Skeletal muscle tissue (tissue), 4 donors: ENCODE results near the gene RBM4. TPM values are rescaled to one million over a fixed set of nuclear protein-coding genes. Genes with fewer than 3 reads are reported as not detected.

ENCODE experiments used
- H3K27ac ChIP-seq: one replicate; pipeline ENCODE4 v1.7.0; 2013; ENCODE audit warnings: mild to moderate bottlenecking, low read depth, low read length, inconsistent platforms
- H3K27me3 ChIP-seq, 3 donors: one replicate each; pipeline ENCODE4 v1.7.0; 2013; ENCODE audit warnings: low read length in 3 of 3; ENCODE audit not compliant: control insufficient read depth in 3 of 3, insufficient read depth in 3 of 3
- H3K36me3 ChIP-seq, 3 donors: one replicate each; pipeline ENCODE4 v1.7.0; 2013; ENCODE audit warnings: low read length in 3 of 3; ENCODE audit not compliant: control insufficient read depth in 3 of 3, insufficient read depth in 3 of 3
- H3K4me1 ChIP-seq, 3 donors: one replicate each; pipeline ENCODE4 v1.7.0; 2013; ENCODE audit warnings: low read length in 3 of 3, mild to moderate bottlenecking in 3 of 3; ENCODE audit not compliant: control insufficient read depth in 3 of 3, insufficient read depth in 3 of 3
- H3K4me3 ChIP-seq, 3 donors: one replicate each; pipeline ENCODE4 v1.7.0; 2013; ENCODE audit warnings: low read length in 3 of 3
- H3K9ac ChIP-seq, 3 donors: one replicate each; pipeline ENCODE4 v1.7.0; 2013; ENCODE audit warnings: low read length in 3 of 3, mild to moderate bottlenecking in 3 of 3, moderate library complexity in 2 of 3, low read depth in 1 of 3
- H3K9me3 ChIP-seq, 3 donors: one replicate each; pipeline ENCODE4 v1.7.0; 2013; ENCODE audit warnings: low read length in 3 of 3; ENCODE audit not compliant: control insufficient read depth in 3 of 3
- total RNA-seq: library from RNA; depleted of rRNA; stranded (reverse); fragments of >200 nt; gene quantifications from one replicate; pipeline ENCODE4 v1.2.3, GENCODE V29; 2014
- donor health status: Osteomylitis.

RBM4 gene
- total RNA-seq, 1 donor from 2014 or later, result 98.6 TPM

GRCh38 chr11:66676282-66676919 is 37.9 kb downstream of the RBM4 start:
- no peaks in the 10 kb centered on the region for H3K27me3 ChIP-seq
- peak overlapping the region in 1 of 3 donors; percentile 19 for H3K9ac ChIP-seq
- H3K36me3 ChIP-seq, result no peaks in the 10 kb centered on the region
- H3K4me3 ChIP-seq, result peak overlapping the region; percentile 92 to 96 (median 96)
- H3K27ac ChIP-seq, result no peak overlapping the region
- H3K4me1 ChIP-seq, result peaks cover 17 to 26% (median 25%) of the 10 kb centered on the region in 3 donors
- no peaks in the 10 kb centered on the region for H3K9me3 ChIP-seq

GRCh38 chr11:66676931-66677598 is 38.6 kb downstream of the RBM4 start:
- H3K4me1 ChIP-seq, result peaks cover 17 to 26% (median 25%) of the 10 kb centered on the region in 3 donors
- H3K27ac ChIP-seq, result peak overlapping the region; percentile 99
- H3K9me3 ChIP-seq, result no peaks in the 10 kb centered on the region
- H3K27me3 ChIP-seq, result no peaks in the 10 kb centered on the region
- H3K4me3 ChIP-seq, result peak overlapping the region; percentile 92 to 96 (median 96)
- H3K36me3 ChIP-seq, result no peaks in the 10 kb centered on the region
- H3K9ac ChIP-seq, result peak overlapping the region; percentile 88 to 99 (median 96)

GRCh38 chr11:66677599-66678375 is 39.3 kb downstream of the RBM4 start, which contains the start of gene RBM4B:
RBM4B (minus strand) TSS chr11:66677887; CDS start chr11:66677079, 808 bp downstream.
- Histone ChIP-seq H3K9me3 (no peaks in the 10 kb centered on the region), H3K27me3 (no peaks in the 10 kb centered on the region), H3K4me1 (peaks cover 17 to 26% (median 25%) of the 10 kb centered on the region in 3 donors), H3K9ac (peak within 1 kb of the TSS; percentile 88 to 99 (median 96)), H3K4me3 (peak within 1 kb of the TSS; percentile 92 to 96 (median 96)), H3K36me3 (no peaks in the 10 kb centered on the region), H3K27ac (peak within 1 kb of the TSS; percentile 99)

- H3K4me3 ChIP-seq, result no peak overlapping the region
- H3K9ac ChIP-seq, result no peak overlapping the region
- no peaks in the 10 kb centered on the region for H3K27me3 ChIP-seq
- H3K4me1 ChIP-seq, result peaks cover 12 to 15% (median 14%) of the 10 kb centered on the region in 3 donors
- H3K9me3 ChIP-seq, result no peaks in the 10 kb centered on the region
- no peak overlapping the region for H3K27ac ChIP-seq
- H3K36me3 ChIP-seq, result no peaks in the 10 kb centered on the region
Measured at GRCh38 chr11:66680966-66681645, 42.6 kb downstream of the RBM4 start.

GRCh38 chr11:66683877-66684276 is 45.4 kb downstream of the RBM4 start:
- Histone ChIP-seq H3K27ac (no peak overlapping the region), H3K4me1 (no peaks in the 10 kb centered on the region), H3K36me3 (no peaks in the 10 kb centered on the region), H3K27me3 (no peaks in the 10 kb centered on the region), H3K4me3 (no peak overlapping the region), H3K9ac (no peak overlapping the region), H3K9me3 (no peaks in the 10 kb centered on the region)

- Histone ChIP-seq H3K9ac (no peak overlapping the region), H3K9me3 (no peaks in the 10 kb centered on the region), H3K36me3 (no peaks in the 10 kb centered on the region), H3K4me1 (no peaks in the 10 kb centered on the region), H3K27ac (no peak overlapping the region), H3K27me3 (no peaks in the 10 kb centered on the region), H3K4me3 (no peak overlapping the region)
Measured at GRCh38 chr11:66684635-66685034, 46.1 kb downstream of the RBM4 start.

GRCh38 chr11:66685276-66686099 is 47.0 kb downstream of the RBM4 start:
- Histone ChIP-seq H3K9ac (no peak overlapping the region), H3K9me3 (no peaks in the 10 kb centered on the region), H3K4me1 (no peaks in the 10 kb centered on the region), H3K4me3 (no peak overlapping the region), H3K27ac (no peak overlapping the region), H3K27me3 (no peaks in the 10 kb centered on the region), H3K36me3 (no peaks in the 10 kb centered on the region)

GRCh38 chr11:66686100-66686785 is 47.7 kb downstream of the RBM4 start:
- Histone ChIP-seq H3K36me3 (no peaks in the 10 kb centered on the region), H3K9ac (no peak overlapping the region), H3K27me3 (peaks cover 0 to 2% (median 0%) of the 10 kb centered on the region in 3 donors), H3K9me3 (no peaks in the 10 kb centered on the region), H3K27ac (no peak overlapping the region), H3K4me1 (no peaks in the 10 kb centered on the region), H3K4me3 (no peak overlapping the region)
